PC-9 (cell line): ENCODE data around the gene SCAMP1. TPM values are rescaled to one million over a fixed set of nuclear protein-coding genes. Genes with fewer than 3 reads are reported as not detected.
A peak's percentile ranks its signal among the peaks of the same experiment; 100 is the strongest.

Source experiments
- BruUV-seq: library from RNA; stranded (reverse); fragments of 400-500 nt; replicated peaks from 2 replicates; lab custom pipeline; 2021; lab: Mats Ljungman, UMichigan
- CTCF ChIA-PET: fragments of 300-600 bp; sonication (Branson Sonifier 250); formaldehyde crosslinking; loops from one replicate; lab custom pipeline; 2022; ENCODE audit warnings: antibody characterized with exemption; lab: Charles Lee
- POLR2A ChIA-PET: fragments of 300-600 bp; sonication (Branson Sonifier 250); formaldehyde crosslinking; loops from one replicate; lab custom pipeline; 2022; ENCODE audit warnings: antibody characterized with exemption; ENCODE audit not compliant: unreplicated experiment; lab: Charles Lee
- DNase-seq, 2 experiments: peaks; one replicate each; pipeline versions ENCODE4 v3.0.0 to v3.0.0-alpha.2; 2015 to 2022; ENCODE audit warnings: mixed read lengths in 1 of 2
- H2AFZ ChIP-seq: fragments of 200-600 bp; sonication (generic); 2 replicates; pipeline ENCODE4 v1.8.1; 2017; ENCODE audit warnings: antibody characterized with exemption
- H3F3A ChIP-seq: fragments of 200-600 bp; sonication (generic); 2 replicates; pipeline ENCODE4 v1.8.1; 2017; ENCODE audit warnings: antibody characterized with exemption, mild to moderate bottlenecking, low read depth; ENCODE audit not compliant: insufficient read depth
- H3K27ac ChIP-seq: fragments of 200-600 bp; sonication (generic); 2 replicates; pipeline ENCODE4 v1.6.1; 2016; ENCODE audit warnings: mixed run types
- H3K27me3 ChIP-seq: fragments of 200-600 bp; sonication (generic); 2 replicates; pipeline ENCODE4 v1.6.1; 2016; ENCODE audit warnings: low read depth, mixed run types; ENCODE audit not compliant: insufficient read depth
- H3K36me3 ChIP-seq: fragments of 200-600 bp; sonication (generic); 2 replicates; pipeline ENCODE4 v1.6.1; 2016; ENCODE audit warnings: low read depth, mixed run types
- H3K4me1 ChIP-seq: fragments of 200-600 bp; sonication (generic); replicated peaks from 2 replicates; pipeline ENCODE4 v1.6.1; 2016; ENCODE audit warnings: mixed run types; ENCODE audit not compliant: insufficient read depth
- H3K4me2 ChIP-seq: fragments of 200-600 bp; sonication (generic); 2 replicates; pipeline ENCODE4 v1.6.1; 2017; ENCODE audit warnings: mixed run types
- H3K4me3 ChIP-seq: fragments of 200-600 bp; sonication (generic); 2 replicates; pipeline ENCODE4 v1.6.1; 2016; ENCODE audit warnings: mixed run types
- H3K79me2 ChIP-seq: fragments of 200-600 bp; sonication (generic); 2 replicates; pipeline ENCODE4 v1.6.1; 2017; ENCODE audit warnings: low read depth, mixed run types
- H3K9me2 ChIP-seq: fragments of 200-600 bp; sonication (generic); 2 replicates; pipeline ENCODE4 v1.8.1; 2017; ENCODE audit warnings: mild to moderate bottlenecking; ENCODE audit not compliant: insufficient read depth
- H3K9me3 ChIP-seq: fragments of 200-600 bp; sonication (generic); 2 replicates; pipeline ENCODE4 v1.8.1; 2016; ENCODE audit warnings: low read depth; ENCODE audit not compliant: insufficient read depth
- H4K20me1 ChIP-seq: fragments of 200-600 bp; sonication (generic); 2 replicates; pipeline ENCODE4 v1.8.1; 2017; ENCODE audit not compliant: insufficient read depth
- CTCF ChIP-seq: fragments of 200-600 bp; sonication (generic); conservative IDR thresholded peaks from 2 replicates; pipeline ENCODE4 v1.6.1; 2017; ENCODE audit warnings: mixed run types, antibody characterized with exemption, mild to moderate bottlenecking, moderate library complexity
- EZH2 ChIP-seq: fragments of 200-600 bp; sonication (generic); IDR thresholded peaks from 2 replicates; pipeline ENCODE4 v1.8.0; 2017; ENCODE audit warnings: antibody characterized with exemption, low read depth
- intact Hi-C: fragments of 100-400 bp; cut with micrococcal nuclease; formaldehyde crosslinking; loops from one replicate; pipeline ENCODE4 v1.10.0; 2022; ENCODE audit not compliant: unreplicated experiment
- total RNA-seq: library from RNA; stranded (reverse); gene quantifications from 2 replicates; pipeline ENCODE4 v1.2.3, GENCODE V29; 2021

The SCAMP1 gene
- total RNA-seq, 1 experiment from 2014 or later = 38.7 TPM

- H3K27me3 ChIP-seq = no peaks in the 10 kb centered on the region
- H3K4me2 ChIP-seq = peak overlapping the region; percentile 87
- intact Hi-C loops = loop anchor here (1.0 kb wide), 1 partner anchor 66 kb away; the partner anchor contains the start of gene AP3B1
- H3K79me2 ChIP-seq = peaks cover 56% of the 10 kb centered on the region
- H3K4me1 ChIP-seq = peaks cover 12% of the 10 kb centered on the region
- ChIA-PET CTCF (interaction anchor here (1.8 kb wide), 1 partner anchor 66 kb away, joined by 4 read pairs; the partner anchor contains the start of gene AP3B1), POLR2A (interaction anchor here (0.6 to 0.8 kb wide), 3 partner anchors 66 to 875 kb away, joined by 3 to 8 read pairs (median 5); partner anchors contain the start of genes AP3B1 and JMY)
- TF ChIP-seq EZH2 = no peak
- no peak; the same call in 1 of the 2 replicates for TF ChIP-seq CTCF
- no TSS peak for BruUV-seq
- no peaks in the 10 kb centered on the region for H3K9me2 ChIP-seq
- no peak for DNase-seq
- peak overlapping the region; percentile 98 for H2AFZ ChIP-seq
- no peaks in the 10 kb centered on the region for H3K36me3 ChIP-seq
- no peaks in the 10 kb centered on the region for H3K9me3 ChIP-seq
- H3K4me3 ChIP-seq = peak overlapping the region; percentile 86
- H3K27ac ChIP-seq = peak overlapping the region; percentile 87
- H3F3A ChIP-seq = peaks cover 12% of the 10 kb centered on the region; the same call in 1 of the 2 replicates
- peaks cover 4% of the 10 kb centered on the region; the same call in 1 of the 2 replicates for H4K20me1 ChIP-seq
These were observed 182 bp downstream of the SCAMP1 start for GRCh38 chr5:78360674-78360923.

DNA sequence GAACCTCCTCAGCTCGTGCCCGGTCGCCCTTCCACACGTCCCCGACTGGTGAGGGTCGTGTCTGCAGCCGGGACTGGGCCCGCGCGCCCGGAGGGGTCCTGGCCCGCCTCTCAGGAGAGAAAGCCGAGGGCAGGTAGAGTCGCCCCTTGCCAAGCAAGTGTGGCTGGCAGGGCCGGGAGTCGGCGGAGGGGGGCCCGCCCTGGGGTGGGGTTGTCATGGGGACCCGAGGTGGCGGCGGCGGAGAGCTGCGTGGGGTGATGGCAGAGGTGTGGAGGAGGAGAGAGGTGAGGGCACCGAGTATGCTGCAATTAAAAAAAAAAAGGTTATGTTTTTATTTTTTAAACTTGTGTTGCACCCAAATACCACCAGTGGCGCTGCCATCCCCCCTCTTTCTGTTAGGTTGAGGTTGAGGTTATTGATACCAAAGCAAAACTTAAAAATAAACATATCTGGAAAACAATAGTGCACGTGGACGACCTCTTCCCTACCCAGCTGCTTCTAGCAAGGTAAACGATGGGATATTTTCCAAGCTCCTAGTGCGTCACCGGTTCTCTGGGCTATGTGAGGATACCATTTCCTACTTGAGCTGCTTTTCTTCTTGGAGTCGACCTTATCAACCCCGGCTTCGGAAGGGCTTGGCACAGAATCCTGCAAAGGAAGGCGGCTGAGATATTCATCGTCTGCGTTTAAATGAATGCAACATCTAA is 660 bp downstream of the SCAMP1 start:
- no TSS peak for BruUV-seq
- peak overlapping the region; percentile 87 for H3K4me2 ChIP-seq
- H3K4me3 ChIP-seq = peak overlapping the region; percentile 86
- H3K36me3 ChIP-seq = no peaks in the 10 kb centered on the region
- TF ChIP-seq EZH2 (no peak), CTCF (peak; percentile 47; the same call in 1 of the 2 replicates)
- intact Hi-C loops = loop anchor here (1.0 kb wide), 1 partner anchor 67 kb away; the partner anchor contains the start of gene AP3B1
- H3K9me2 ChIP-seq = no peaks in the 10 kb centered on the region
- ChIA-PET CTCF (interaction anchor here (0.7 to 1.8 kb wide), 2 partner anchors 41 to 66 kb away, joined by 3 to 4 read pairs; partner anchors contain the start of gene AP3B1), POLR2A (interaction anchor here (0.5 to 0.7 kb wide), 5 partner anchors 16 to 875 kb away, joined by 3 to 6 read pairs (median 3); partner anchors contain the start of gene JMY)
- no peaks in the 10 kb centered on the region for H3K9me3 ChIP-seq
- peaks cover 61% of the 10 kb centered on the region for H3K79me2 ChIP-seq
- H3K27me3 ChIP-seq = no peaks in the 10 kb centered on the region
- peak; percentile 60 to 79 for DNase-seq
- peaks cover 12% of the 10 kb centered on the region for H3K4me1 ChIP-seq
- H4K20me1 ChIP-seq = peaks cover 5% of the 10 kb centered on the region
- peaks cover 12% of the 10 kb centered on the region; the same call in 1 of the 2 replicates for H3F3A ChIP-seq
- H2AFZ ChIP-seq = peak overlapping the region; percentile 98
- peak overlapping the region; percentile 87 for H3K27ac ChIP-seq

GRCh38 chr5:78361631-78361993 is 1.2 kb downstream of the SCAMP1 start:
- CTCF ChIA-PET = interaction anchor here (0.7 to 1.8 kb wide), 2 partner anchors 41 to 67 kb away, joined by 3 to 4 read pairs; partner anchors contain the start of gene AP3B1

More at GRCh38 chr5:78361631-78361993, 1.2 kb downstream of the SCAMP1 start:
- Histone ChIP-seq H3K9me3 (no peaks in the 10 kb centered on the region), H3K36me3 (no peaks in the 10 kb centered on the region), H3K79me2 (peaks cover 66% of the 10 kb centered on the region), H3K27ac (peak overlapping the region; percentile 87), H4K20me1 (peaks cover 10% of the 10 kb centered on the region), H3F3A (peaks cover 12% of the 10 kb centered on the region; the same call in 1 of the 2 replicates), H3K27me3 (no peaks in the 10 kb centered on the region), H3K4me1 (peaks cover 12% of the 10 kb centered on the region), H3K9me2 (no peaks in the 10 kb centered on the region), H3K4me3 (peak overlapping the region; percentile 86), H3K4me2 (peak overlapping the region; percentile 87), H2AFZ (peak overlapping the region; percentile 98)
- no peak for TF ChIP-seq CTCF
- TF ChIP-seq EZH2 = no peak
- POLR2A ChIA-PET = interaction anchor here (0.5 to 0.7 kb wide), 3 partner anchors 15 to 626 kb away, joined by 3 to 6 read pairs (median 3); no protein-coding TSS in a partner anchor
- TSS peak; percentile 55 for BruUV-seq
- no peak for DNase-seq
- intact Hi-C loops = no loop called here
